Calu3 (cell line): ENCODE data around the gene RNF133. TPM values are rescaled to one million over a fixed set of nuclear protein-coding genes. Genes with fewer than 3 reads are reported as not detected.

Experiments
- BruUV-seq: library from RNA; stranded (reverse); fragments of 400-500 nt; replicated peaks from 2 replicates; lab custom pipeline; 2021; lab: Mats Ljungman, UMichigan
- CTCF ChIA-PET: fragments of 300-600 bp; sonication (Branson Sonifier 250); formaldehyde crosslinking; loops from one replicate; lab custom pipeline; 2022; ENCODE audit warnings: antibody characterized with exemption; lab: Charles Lee
- DNase-seq: peaks from one replicate; pipeline ENCODE4 v3.0.0; 2022
- H3K27ac Mint-ChIP-seq: one replicate; pipeline ENCODE4 v1.8.0; 2022; ENCODE audit warnings: mixed read lengths; ENCODE audit not compliant: unreplicated experiment
- H3K27me3 Mint-ChIP-seq: one replicate; pipeline ENCODE4 v1.8.0; 2022; ENCODE audit warnings: mixed read lengths; ENCODE audit not compliant: unreplicated experiment
- H3K36me3 Mint-ChIP-seq: one replicate; pipeline ENCODE4 v1.8.0; 2022; ENCODE audit warnings: mild to moderate bottlenecking, moderate library complexity, mixed read lengths; ENCODE audit not compliant: insufficient read depth, unreplicated experiment
- H3K4me1 Mint-ChIP-seq: one replicate; pipeline ENCODE4 v1.8.0; 2022; ENCODE audit warnings: mild to moderate bottlenecking, low read depth, mixed read lengths; ENCODE audit not compliant: unreplicated experiment
- H3K4me3 Mint-ChIP-seq: one replicate; pipeline ENCODE4 v1.8.0; 2022; ENCODE audit warnings: mild to moderate bottlenecking, low read depth, moderate library complexity, mixed read lengths; ENCODE audit not compliant: unreplicated experiment
- H3K9me3 Mint-ChIP-seq: one replicate; pipeline ENCODE4 v1.8.0; 2022; ENCODE audit warnings: low read depth, mixed read lengths; ENCODE audit not compliant: unreplicated experiment
- intact Hi-C: fragments of 100-400 bp; cut with micrococcal nuclease; formaldehyde crosslinking; loops from one replicate; pipeline ENCODE4 v1.10.0; 2022; ENCODE audit not compliant: unreplicated experiment
- total RNA-seq: library from RNA; stranded (reverse); gene quantifications from 2 replicates; pipeline ENCODE4 v1.2.3, GENCODE V29; 2022
- TF ChIP-seq, protein P1 (sequence below): fragments of 200-600 bp; IDR thresholded peaks from one replicate; pipeline ENCODE4 v1.8.0; 2022; ENCODE audit warnings: antibody characterized with exemption; ENCODE audit not compliant: unreplicated experiment

Gene RNF133
- total RNA-seq, 1 experiment from 2014 or later: 0.97 TPM

DNA sequence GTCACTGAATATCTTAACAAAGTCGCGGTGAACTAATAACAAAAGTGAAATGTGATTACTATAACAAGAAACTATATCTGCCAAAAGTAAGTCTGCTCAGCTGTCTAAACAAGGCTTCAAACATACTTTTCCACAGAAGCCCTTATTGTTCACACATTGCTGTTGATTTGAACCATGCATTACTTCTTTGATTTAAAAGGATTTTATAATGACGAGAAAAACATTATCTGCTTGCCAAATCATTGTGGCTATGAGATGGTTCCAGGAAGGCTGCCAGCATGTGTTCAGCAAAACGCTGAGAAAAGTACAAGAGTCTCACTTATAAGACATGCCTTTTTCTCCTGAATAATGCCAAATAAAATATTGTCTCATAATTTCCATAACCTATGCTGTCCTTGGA lies 24.4 kb downstream of the RNF133 start:
- CTCF ChIA-PET: no interaction called here

GRCh38 chr7:122673951-122674350 lies 25.0 kb downstream of the RNF133 start:
- DNase-seq: no peak
- TF ChIP-seq, protein P1, sequence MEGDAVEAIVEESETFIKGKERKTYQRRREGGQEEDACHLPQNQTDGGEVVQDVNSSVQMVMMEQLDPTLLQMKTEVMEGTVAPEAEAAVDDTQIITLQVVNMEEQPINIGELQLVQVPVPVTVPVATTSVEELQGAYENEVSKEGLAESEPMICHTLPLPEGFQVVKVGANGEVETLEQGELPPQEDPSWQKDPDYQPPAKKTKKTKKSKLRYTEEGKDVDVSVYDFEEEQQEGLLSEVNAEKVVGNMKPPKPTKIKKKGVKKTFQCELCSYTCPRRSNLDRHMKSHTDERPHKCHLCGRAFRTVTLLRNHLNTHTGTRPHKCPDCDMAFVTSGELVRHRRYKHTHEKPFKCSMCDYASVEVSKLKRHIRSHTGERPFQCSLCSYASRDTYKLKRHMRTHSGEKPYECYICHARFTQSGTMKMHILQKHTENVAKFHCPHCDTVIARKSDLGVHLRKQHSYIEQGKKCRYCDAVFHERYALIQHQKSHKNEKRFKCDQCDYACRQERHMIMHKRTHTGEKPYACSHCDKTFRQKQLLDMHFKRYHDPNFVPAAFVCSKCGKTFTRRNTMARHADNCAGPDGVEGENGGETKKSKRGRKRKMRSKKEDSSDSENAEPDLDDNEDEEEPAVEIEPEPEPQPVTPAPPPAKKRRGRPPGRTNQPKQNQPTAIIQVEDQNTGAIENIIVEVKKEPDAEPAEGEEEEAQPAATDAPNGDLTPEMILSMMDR: no peak
- BruUV-seq: no TSS peak
- CTCF ChIA-PET: no interaction called here
- no peaks in the 10 kb centered on the region for H3K9me3 Mint-ChIP-seq
- H3K27me3 Mint-ChIP-seq: no peaks in the 10 kb centered on the region
- peaks cover 53% of the 10 kb centered on the region for H3K4me1 Mint-ChIP-seq
- intact Hi-C loops: loop anchor here (10.0 kb wide), 1 partner anchor 119 kb away; no protein-coding TSS in a partner anchor
- H3K27ac Mint-ChIP-seq: no peak overlapping the region
- no peak overlapping the region for H3K4me3 Mint-ChIP-seq
- H3K36me3 Mint-ChIP-seq: peaks cover 2% of the 10 kb centered on the region

More for the DNA sequence above, 24.4 kb downstream of the RNF133 start:
- Mint-ChIP-seq H3K4me1 (peaks cover 58% of the 10 kb centered on the region), H3K9me3 (no peaks in the 10 kb centered on the region), H3K36me3 (peaks cover 7% of the 10 kb centered on the region), H3K27me3 (no peaks in the 10 kb centered on the region), H3K27ac (no peak overlapping the region), H3K4me3 (no peak overlapping the region)
- BruUV-seq: no TSS peak
- TF ChIP-seq, protein P1: no peak
- intact Hi-C loops: loop anchor here (10.0 kb wide), 1 partner anchor 120 kb away; no protein-coding TSS in a partner anchor
- no peak for DNase-seq

DNA sequence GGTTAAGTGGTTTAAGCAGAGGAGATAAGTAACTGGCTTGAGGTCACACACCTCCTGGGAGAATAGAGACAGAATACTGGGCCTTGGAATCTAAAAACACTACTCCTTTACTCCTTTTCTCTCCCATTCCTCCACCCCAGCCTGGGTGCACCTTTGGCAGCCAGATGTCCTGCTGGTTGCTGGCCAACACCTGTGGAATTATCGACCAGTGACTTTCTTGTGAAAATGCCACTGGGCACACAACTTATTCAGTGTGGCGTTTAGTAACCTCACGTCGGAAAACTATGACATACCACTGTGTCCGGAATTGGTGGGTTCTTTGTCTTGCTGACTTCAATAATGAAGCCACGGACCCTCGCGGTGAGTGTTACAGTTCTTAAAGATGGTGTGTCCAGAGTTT lies 26.4 kb downstream of the RNF133 start:
- peaks cover under 1% of the 10 kb centered on the region for H3K9me3 Mint-ChIP-seq
- intact Hi-C loops: loop anchor here (10.0 kb wide), 1 partner anchor 118 kb away; no protein-coding TSS in a partner anchor
- H3K27ac Mint-ChIP-seq: no peak overlapping the region
- CTCF ChIA-PET: no interaction called here
- no peaks in the 10 kb centered on the region for H3K27me3 Mint-ChIP-seq
- H3K36me3 Mint-ChIP-seq: no peaks in the 10 kb centered on the region
- peaks cover 39% of the 10 kb centered on the region for H3K4me1 Mint-ChIP-seq
- TF ChIP-seq, protein P1: no peak
- H3K4me3 Mint-ChIP-seq: no peak overlapping the region
- DNase-seq: no peak
- no TSS peak for BruUV-seq

- CTCF ChIA-PET: no interaction called here
- no peaks in the 10 kb centered on the region for H3K27me3 Mint-ChIP-seq
- no peak overlapping the region for H3K27ac Mint-ChIP-seq
- H3K4me1 Mint-ChIP-seq: no peaks in the 10 kb centered on the region
- H3K4me3 Mint-ChIP-seq: no peak overlapping the region
- BruUV-seq: no TSS peak
- peaks cover 3% of the 10 kb centered on the region for H3K9me3 Mint-ChIP-seq
- DNase-seq: no peak
- intact Hi-C loops: no loop called here
- TF ChIP-seq, protein P1: no peak
- no peaks in the 10 kb centered on the region for H3K36me3 Mint-ChIP-seq
Observed at GRCh38 chr7:122663733-122664132, 35.2 kb downstream of the RNF133 start.
